CD4-positive, alpha-beta T cell treated with Interleukin-2 at 100 ng/mL for 4 hours (primary cell): Measurements from ENCODE around the gene WBP2NL.
"Not testable (repeated sequence)": the region's sequence is repeated elsewhere in the genome, so short reads cannot be mapped to it uniquely, and the experiment has no call there.

Experiments
- DNase-seq: peaks from one replicate; pipeline ENCODE4 v3.0.0-alpha.2; 2020; ENCODE audit warnings: low spot score

WBP2NL gene

GRCh38 chr22:42033263-42034181 is 34.9 kb downstream of the WBP2NL start:
- no peak for DNase-seq

- no peak for DNase-seq
These were observed 36.7 kb downstream of the WBP2NL start for GRCh38 chr22:42035256-42035655.

- DNase-seq = no peak
These were observed 40.7 kb downstream of the WBP2NL start for GRCh38 chr22:42039271-42039670.

GRCh38 chr22:42041784-42042183 is 43.2 kb downstream of the WBP2NL start:
- DNase-seq = no peak

GRCh38 chr22:42050641-42051180 is 52.1 kb downstream of the WBP2NL start:
- DNase-seq = no peak

GRCh38 chr22:42052765-42053164 is 54.2 kb downstream of the WBP2NL start:
- no peak for DNase-seq

- no peak for DNase-seq
These were observed 58.3 kb downstream of the WBP2NL start for GRCh38 chr22:42056757-42057511.

- no peak for DNase-seq
These were observed 61.9 kb downstream of the WBP2NL start for GRCh38 chr22:42060489-42060888.

GRCh38 chr22:42061041-42061440 is 62.5 kb downstream of the WBP2NL start:
- DNase-seq = no peak

- no peak for DNase-seq
These were observed 64.0 kb downstream of the WBP2NL start for GRCh38 chr22:42062506-42063170.

- no peak for DNase-seq
These were observed 66.0 kb downstream of the WBP2NL start for GRCh38 chr22:42064629-42065028.

- DNase-seq = no peak
These were observed 67.0 kb downstream of the WBP2NL start for GRCh38 chr22:42065438-42066125.

- no peak for DNase-seq
These were observed 67.7 kb downstream of the WBP2NL start for GRCh38 chr22:42066126-42066761.

GRCh38 chr22:42066937-42067336 is 68.3 kb downstream of the WBP2NL start:
- no peak for DNase-seq

- DNase-seq = no peak
These were observed 69.2 kb downstream of the WBP2NL start for GRCh38 chr22:42067671-42068251.

GRCh38 chr22:42068291-42068690 is 69.7 kb downstream of the WBP2NL start:
- DNase-seq = no peak

- no peak for DNase-seq
These were observed 71.4 kb downstream of the WBP2NL start for GRCh38 chr22:42069801-42070516.

- DNase-seq = peak; percentile 93
These were observed 72.2 kb downstream of the WBP2NL start, which contains the start of gene NAGA for GRCh38 chr22:42070517-42071422. Gene NAGA, minus strand, starts transcription at chr22:42070812. Its CDS starts 515 bp downstream, at chr22:42070297.

- not testable (repeated sequence) for DNase-seq
These were observed 72.9 kb downstream of the WBP2NL start for GRCh38 chr22:42071508-42071907.
